ENCODE results near the gene COMT.

The COMT gene

DNA sequence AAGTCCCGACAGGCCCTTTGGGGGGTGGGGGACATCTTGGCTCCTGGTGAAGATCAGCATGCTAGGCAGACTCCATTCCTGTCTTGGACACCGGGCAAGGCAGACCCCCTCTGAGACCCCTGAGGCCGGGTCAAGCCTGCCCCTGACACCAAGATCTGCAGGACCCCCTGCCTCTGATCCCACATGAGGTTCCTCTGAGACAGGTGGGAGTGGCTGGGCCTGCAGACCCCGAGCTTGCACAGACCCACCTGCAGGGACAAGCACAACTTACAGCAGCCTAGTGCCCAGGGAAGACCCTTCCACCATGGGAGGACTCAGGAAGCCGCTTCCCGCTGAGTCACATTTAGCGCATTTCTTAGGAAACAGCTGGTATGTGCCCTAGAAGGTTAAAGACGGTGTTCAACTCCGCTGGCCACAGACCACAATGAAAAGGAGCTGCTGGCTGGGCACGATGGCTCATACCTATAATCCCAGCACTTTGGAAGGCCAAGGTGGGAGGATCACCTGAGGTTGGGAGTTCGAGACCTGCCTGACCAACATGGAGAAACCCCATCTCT lies 59.6 kb downstream of the COMT start:
- H3K27ac ChIP-seq, result peak overlapping the region; percentile 89

DNA sequence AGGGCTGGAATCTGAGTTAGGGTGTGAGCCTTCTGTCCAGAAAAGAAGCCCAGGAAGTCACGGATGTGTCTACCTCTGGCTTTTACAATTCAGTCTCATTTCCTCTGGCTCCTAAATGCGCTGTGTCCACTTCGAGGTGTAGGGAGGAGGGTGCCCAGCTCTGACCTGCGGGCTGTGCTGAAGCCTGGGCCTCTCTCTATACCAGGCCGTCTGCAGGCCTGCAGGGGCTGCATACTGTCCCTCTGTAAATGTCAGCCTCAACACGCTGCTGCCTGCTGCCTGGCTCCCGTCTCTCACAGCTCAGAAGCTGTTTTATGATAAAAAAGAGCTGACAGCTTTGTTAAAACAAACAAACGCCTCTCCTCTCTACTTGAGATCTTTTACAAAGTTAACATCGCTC lies 60.6 kb downstream of the COMT start:
- no peak overlapping the region for H3K4me3 ChIP-seq (ENCODE audit: low read depth, low read length)
- no peak for DNase-seq
- no peak overlapping the region for H3K27ac ChIP-seq
- H3K9me3 ChIP-seq (ENCODE audit: severe bottlenecking), result peaks cover 7% of the 10 kb centered on the region
- H3K36me3 ChIP-seq, result no peaks in the 10 kb centered on the region
- TF ChIP-seq CTCF (IDR thresholded peaks at IDR 0.05; ENCODE audit: low read depth, low read length), result no peak
- H3K27me3 ChIP-seq (ENCODE audit: insufficient read depth, low read depth, severe bottlenecking), result no peaks in the 10 kb centered on the region

More for the DNA sequence above, 59.6 kb downstream of the COMT start:
- no peak for TF ChIP-seq CTCF (IDR thresholded peaks at IDR 0.05; ENCODE audit: low read depth, low read length)
- Histone ChIP-seq H3K27me3 (ENCODE audit: insufficient read depth, low read depth, severe bottlenecking) (no peaks in the 10 kb centered on the region), H3K36me3 (no peaks in the 10 kb centered on the region), H3K4me3 (ENCODE audit: low read depth, low read length) (no peak overlapping the region), H3K9me3 (ENCODE audit: severe bottlenecking) (peaks cover 7% of the 10 kb centered on the region)
- DNase-seq, result no peak

DNA sequence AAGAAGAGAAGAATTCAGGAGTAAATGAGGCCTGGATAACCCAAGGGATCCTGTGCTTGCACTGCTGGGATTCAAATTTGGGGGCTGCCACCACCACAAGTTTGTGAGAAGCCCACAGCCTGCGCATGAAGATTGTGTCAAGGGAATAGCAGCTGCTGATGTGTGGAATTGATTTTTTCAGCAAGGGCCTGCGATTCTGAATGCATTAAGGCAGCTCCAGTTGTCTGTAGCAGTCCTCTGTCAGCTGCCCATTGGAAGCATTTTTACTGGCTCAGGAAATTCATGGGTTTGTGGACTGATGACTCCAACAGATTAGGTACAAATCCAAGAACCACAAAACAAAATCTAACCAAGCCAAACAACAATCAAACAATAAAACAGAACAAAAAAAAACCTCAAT lies 61.1 kb downstream of the COMT start:
- Histone ChIP-seq H3K4me3 (ENCODE audit: low read depth, low read length) (no peak overlapping the region), H3K27ac (no peak overlapping the region)
- no peak for DNase-seq

DNA sequence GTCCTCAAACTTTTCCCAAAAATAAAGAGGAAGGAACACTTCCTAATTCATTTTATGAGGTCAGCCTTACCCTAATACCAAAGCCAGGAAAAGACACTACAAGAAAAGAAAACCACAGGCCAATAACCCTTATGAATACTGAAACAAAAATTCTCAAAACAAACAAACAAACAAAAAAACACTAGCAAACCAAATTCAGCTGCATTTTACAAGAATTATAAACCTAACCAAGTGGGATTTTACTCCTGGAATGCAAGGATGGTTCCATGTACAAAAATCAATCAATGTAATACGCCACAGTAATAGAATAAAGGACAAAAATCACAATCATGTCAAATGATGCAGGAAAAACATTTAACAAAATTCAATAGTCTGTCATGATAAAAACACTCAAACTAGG lies 61.7 kb downstream of the COMT start:
- no peak overlapping the region for H3K27ac ChIP-seq
- no peak for DNase-seq
- peaks cover 7% of the 10 kb centered on the region for H3K9me3 ChIP-seq (ENCODE audit: severe bottlenecking)
- no peaks in the 10 kb centered on the region for H3K27me3 ChIP-seq (ENCODE audit: insufficient read depth, low read depth, severe bottlenecking)
- TF ChIP-seq CTCF (IDR thresholded peaks at IDR 0.05; ENCODE audit: low read depth, low read length), result no peak
- H3K36me3 ChIP-seq, result no peaks in the 10 kb centered on the region
- H3K4me3 ChIP-seq (ENCODE audit: low read depth, low read length), result no peak overlapping the region

More for the DNA sequence above, 61.1 kb downstream of the COMT start:
- H3K27me3 ChIP-seq (ENCODE audit: insufficient read depth, low read depth, severe bottlenecking), result no peaks in the 10 kb centered on the region
- H3K36me3 ChIP-seq, result no peaks in the 10 kb centered on the region
- peaks cover 7% of the 10 kb centered on the region for H3K9me3 ChIP-seq (ENCODE audit: severe bottlenecking)
- no peak for TF ChIP-seq CTCF (IDR thresholded peaks at IDR 0.05; ENCODE audit: low read depth, low read length)

DNA sequence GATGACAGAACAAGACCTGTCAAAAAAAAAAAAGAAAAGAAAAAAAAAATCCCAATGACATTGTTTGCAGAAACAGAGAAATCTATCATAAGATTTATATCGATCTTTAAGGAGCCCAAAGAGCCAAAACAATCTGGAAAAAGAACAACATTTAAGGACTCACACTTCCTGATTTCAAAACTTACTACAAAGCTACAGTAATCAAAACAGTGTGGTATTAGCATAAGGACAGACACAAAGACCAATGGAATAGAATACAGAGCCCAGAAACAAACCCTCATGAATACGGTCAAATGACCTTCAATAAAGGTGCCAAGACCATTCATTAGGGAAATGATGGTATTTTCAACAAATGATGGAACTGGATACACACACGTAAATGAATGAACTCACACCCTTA lies 62.9 kb downstream of the COMT start:
- no peak for DNase-seq
- no peak for TF ChIP-seq CTCF (IDR thresholded peaks at IDR 0.05; ENCODE audit: low read depth, low read length)
- peaks cover 7% of the 10 kb centered on the region for H3K9me3 ChIP-seq (ENCODE audit: severe bottlenecking)
- H3K4me3 ChIP-seq (ENCODE audit: low read depth, low read length), result no peak overlapping the region
- no peak overlapping the region for H3K27ac ChIP-seq
- no peaks in the 10 kb centered on the region for H3K27me3 ChIP-seq (ENCODE audit: insufficient read depth, low read depth, severe bottlenecking)
- H3K36me3 ChIP-seq, result no peaks in the 10 kb centered on the region
